ENCODE results near the gene MGAT3. TPM values are rescaled to one million over a fixed set of nuclear protein-coding genes. Genes with fewer than 3 reads are reported as not detected.

The MGAT3 gene
- total RNA-seq, 6 donors from 2014 or later, result 5.2 to 45.0 (median 26.0) TPM

- peak in 1 of 2 donors; percentile 75 for DNase-seq
- WGBS, 2 donors, result 83 to 90% methylated on average over 15 of the region's 15 CpGs
- no peaks in the 10 kb centered on the region for H3K27me3 ChIP-seq
- H3K4me1 ChIP-seq, result peaks cover 15 to 28% (median 19%) of the 10 kb centered on the region in 4 donors
- no peak for TF ChIP-seq CTCF (IDR thresholded peaks at IDR 0.05)
- TF ChIP-seq EP300 (IDR thresholded peaks at IDR 0.05), result no peak
- TF ChIP-seq POLR2A (IDR thresholded peaks at IDR 0.05), result no peak
- no peak for TF ChIP-seq POLR2AphosphoS5 (IDR thresholded peaks at IDR 0.05)
- no peak overlapping the region for H3K4me3 ChIP-seq
- H3K9me3 ChIP-seq, result no peaks in the 10 kb centered on the region
- H3K36me3 ChIP-seq, result peaks cover 0 to 5% (median 0%) of the 10 kb centered on the region in 4 donors
- ATAC-seq (ENCODE audit: low FRiP score in 2 of 2), result no peak
- no peak overlapping the region for H3K27ac ChIP-seq
Measured at GRCh38 chr22:39535831-39536449, 79.1 kb downstream of the MGAT3 start.

GRCh38 chr22:39536711-39537110 is 79.9 kb downstream of the MGAT3 start:
- Histone ChIP-seq H3K4me1 (peaks cover 7 to 20% (median 11%) of the 10 kb centered on the region in 4 donors), H3K4me3 (no peak overlapping the region), H3K27ac (no peak overlapping the region), H3K36me3 (no peaks in the 10 kb centered on the region), H3K9me3 (no peaks in the 10 kb centered on the region), H3K27me3 (no peaks in the 10 kb centered on the region)
- 52 to 66% methylated on average over 7 to 8 of the region's 8 CpGs for WGBS, 2 donors
- TF ChIP-seq POLR2A (IDR thresholded peaks at IDR 0.05) (no peak), POLR2AphosphoS5 (IDR thresholded peaks at IDR 0.05) (no peak), CTCF (IDR thresholded peaks at IDR 0.05) (no peak), EP300 (IDR thresholded peaks at IDR 0.05) (no peak)
- no peak for ATAC-seq (ENCODE audit: low FRiP score in 2 of 2)
- peak in 1 of 2 donors; percentile 63 for DNase-seq

GRCh38 chr22:39537975-39538374 is 81.2 kb downstream of the MGAT3 start:
- Histone ChIP-seq H3K4me3 (no peak overlapping the region), H3K4me1 (peaks cover 4 to 13% (median 6%) of the 10 kb centered on the region in 4 donors), H3K27ac (no peak overlapping the region), H3K9me3 (no peaks in the 10 kb centered on the region), H3K27me3 (no peaks in the 10 kb centered on the region), H3K36me3 (no peaks in the 10 kb centered on the region)
- 61 to 64% methylated on average over 2 of the region's 2 CpGs for WGBS, 2 donors
- ATAC-seq (ENCODE audit: low FRiP score in 2 of 2) (no peak), DNase-seq (no peak)
- TF ChIP-seq CTCF (IDR thresholded peaks at IDR 0.05) (no peak), EP300 (IDR thresholded peaks at IDR 0.05) (no peak), POLR2A (IDR thresholded peaks at IDR 0.05) (no peak), POLR2AphosphoS5 (IDR thresholded peaks at IDR 0.05) (no peak)

Other genes with a start within 250 kb of the MGAT3 start
- 10 to 100 TPM; 15.4 to 41.7 (median 24.1) TPM for gene PDGFB, start 212.0 kb upstream of the MGAT3 start, total RNA-seq
- gene RPL3, start 137.4 kb upstream of the MGAT3 start, total RNA-seq, result 1,000 to 10,000 TPM; 1,194 to 1,833 (median 1,624) TPM
- 10 to 100 TPM in 1 of 6 donors, 1 to 10 TPM in 5; 2.0 to 14.6 (median 5.3) TPM for gene SYNGR1, start 107.0 kb upstream of the MGAT3 start, total RNA-seq
- gene TAB1, start 57.2 kb upstream of the MGAT3 start, total RNA-seq, result 10 to 100 TPM; 15.4 to 34.6 (median 25.9) TPM
- 10 to 100 TPM; 10.5 to 35.3 (median 25.6) TPM for gene MIEF1, start 45.3 kb downstream of the MGAT3 start, total RNA-seq
- 100 to 1,000 TPM; 255 to 402 (median 364) TPM for gene ATF4, start 63.5 kb downstream of the MGAT3 start, total RNA-seq
- 100 to 1,000 TPM in 4 of 6 donors, 10 to 100 TPM in 2; 71.2 to 168 (median 106) TPM for gene RPS19BP1, start 75.7 kb downstream of the MGAT3 start, total RNA-seq
- gene CACNA1I, start 113.7 kb downstream of the MGAT3 start, total RNA-seq, result 1 to 10 TPM in 1 of 6 donors, under 1 TPM in 5; 0.15 to 4.2 (median 0.34) TPM

Measured in upper lobe of left lung (tissue), 6 donors.